ENCODE measurements around the gene LYSMD2. TPM values are rescaled to one million over a fixed set of nuclear protein-coding genes. Genes with fewer than 3 reads are reported as not detected.
A peak's percentile ranks its signal among the peaks of the same experiment; 100 is the strongest.

Gene LYSMD2
- total and polyA plus RNA-seq, 9 of the 15 experiments (the other 6 are each of a cell fraction or from before 2014, with no cell fraction given) = 4.3 to 30.3 (median 9.8) TPM

GRCh38 chr15:51706291-51706690 is 31.2 kb downstream of the LYSMD2 start (continued):
- TF ChIP-seq ATF3 (IDR thresholded peaks at IDR 0.05) (0 out of 2 replicates have a peak, but pooled peaks have one; percentile 18), ATF3 (CRISPR knock-in tag; conservative IDR thresholded peaks at IDR 0.05) (no peak), FOS (IDR thresholded peaks at IDR 0.05; ENCODE audit: extremely low read depth, insufficient read length) (no peak), CBFA2T2 (conservative IDR thresholded peaks at IDR 0.05) (peak; percentile 60), ZNF778 (CRISPR knock-in tag; IDR thresholded peaks at IDR 0.05) (no peak), ARID1B (IDR thresholded peaks at IDR 0.05) (peak; percentile 69), MLLT1 (IDR thresholded peaks at IDR 0.05) (no peak), TEAD4 (IDR thresholded peaks at IDR 0.05; ENCODE audit: low read length) (peak; percentile 89), TEAD4 (CRISPR knock-in tag; IDR thresholded peaks at IDR 0.05; ENCODE audit: borderline replicate concordance) (no peak), CEBPB (tag; IDR thresholded peaks at IDR 0.05) (no peak), POLR2AphosphoS5 (IDR thresholded peaks at IDR 0.05; ENCODE audit: control insufficient read depth, insufficient read depth, low read depth, low read length) (peak; percentile 58), ZFP1 (CRISPR knock-in tag; IDR thresholded peaks at IDR 0.05) (no peak)

Measured in K562 (cell line).